NCI-H69 (cell line): Measurements from ENCODE around the gene FAT2.
A peak's percentile ranks its signal among the peaks of the same experiment; 100 is the strongest.
"Not testable (repeated sequence)": the region's sequence is repeated elsewhere in the genome, so short reads cannot be mapped to it uniquely, and the experiment has no call there.

Experiments
- DNase-seq: peaks from one replicate; lab custom pipeline; 2025; lab: John Stamatoyannopoulos, UW

The FAT2 gene

DNA sequence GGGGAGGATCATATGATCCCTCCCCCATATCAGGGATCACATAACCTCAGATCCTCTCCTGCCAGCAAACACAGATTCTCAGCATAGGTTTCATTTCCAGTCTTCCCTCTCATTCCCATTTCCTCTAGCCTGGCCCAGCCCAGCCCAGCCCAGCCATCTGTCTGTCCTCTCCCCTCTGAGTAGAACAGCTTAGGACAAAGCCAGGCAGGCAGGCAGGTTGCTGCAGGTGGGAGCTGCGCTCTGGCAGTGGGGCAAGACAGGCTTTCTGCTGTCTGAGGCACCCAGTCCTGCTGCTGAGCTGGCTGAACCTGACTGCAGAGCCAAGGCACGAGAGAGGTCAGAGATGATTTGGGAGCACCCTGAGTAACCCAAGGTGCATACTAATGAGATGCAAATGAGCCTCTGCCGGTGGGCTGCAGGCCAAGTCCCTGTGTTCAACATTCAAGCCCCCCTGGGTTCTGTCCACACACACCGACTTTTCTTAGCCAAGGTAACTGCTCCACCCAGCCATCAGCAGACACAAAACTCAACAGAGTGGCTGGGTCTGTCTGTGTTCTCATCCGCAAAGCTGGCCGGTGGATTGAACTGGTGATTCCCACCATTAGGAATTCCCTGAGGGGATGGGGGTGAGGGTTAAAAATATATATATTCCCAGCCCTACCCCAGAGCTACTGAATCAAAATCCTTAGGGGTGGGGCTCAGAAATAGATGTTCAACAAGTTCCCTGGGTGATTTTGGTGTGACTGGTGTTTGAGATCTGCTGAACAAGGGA is 9.1 kb downstream of the FAT2 start:
- DNase-seq, result peak; percentile 51

- DNase-seq, result peak; percentile 13
Observed at GRCh38 chr5:151581347-151581746, 9.8 kb downstream of the FAT2 start.

DNA sequence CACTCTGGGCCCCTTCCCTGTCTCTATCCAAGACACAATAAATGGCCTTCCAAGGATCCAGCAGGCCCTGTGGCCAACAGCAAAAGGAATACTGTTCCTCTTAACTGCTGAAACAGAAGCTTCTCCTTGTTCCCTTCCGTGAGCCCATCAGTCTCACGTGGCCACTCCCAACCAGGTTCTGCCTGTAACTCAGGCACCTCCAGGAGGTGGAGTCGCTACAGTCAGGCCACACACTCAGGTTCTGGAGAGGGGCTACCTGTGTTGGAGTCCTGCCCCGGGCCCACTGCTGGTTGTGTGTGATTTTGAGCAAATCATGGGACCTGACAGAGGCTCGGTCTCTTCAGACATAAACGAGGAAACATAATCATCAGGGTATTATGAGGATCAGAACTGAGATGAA is 10.3 kb downstream of the FAT2 start:
- no peak for DNase-seq

GRCh38 chr5:151580239-151580638 is 10.9 kb downstream of the FAT2 start:
- DNase-seq, result no peak

- not testable (repeated sequence) for DNase-seq
Observed at GRCh38 chr5:151579146-151579545, 12.0 kb downstream of the FAT2 start.

DNA sequence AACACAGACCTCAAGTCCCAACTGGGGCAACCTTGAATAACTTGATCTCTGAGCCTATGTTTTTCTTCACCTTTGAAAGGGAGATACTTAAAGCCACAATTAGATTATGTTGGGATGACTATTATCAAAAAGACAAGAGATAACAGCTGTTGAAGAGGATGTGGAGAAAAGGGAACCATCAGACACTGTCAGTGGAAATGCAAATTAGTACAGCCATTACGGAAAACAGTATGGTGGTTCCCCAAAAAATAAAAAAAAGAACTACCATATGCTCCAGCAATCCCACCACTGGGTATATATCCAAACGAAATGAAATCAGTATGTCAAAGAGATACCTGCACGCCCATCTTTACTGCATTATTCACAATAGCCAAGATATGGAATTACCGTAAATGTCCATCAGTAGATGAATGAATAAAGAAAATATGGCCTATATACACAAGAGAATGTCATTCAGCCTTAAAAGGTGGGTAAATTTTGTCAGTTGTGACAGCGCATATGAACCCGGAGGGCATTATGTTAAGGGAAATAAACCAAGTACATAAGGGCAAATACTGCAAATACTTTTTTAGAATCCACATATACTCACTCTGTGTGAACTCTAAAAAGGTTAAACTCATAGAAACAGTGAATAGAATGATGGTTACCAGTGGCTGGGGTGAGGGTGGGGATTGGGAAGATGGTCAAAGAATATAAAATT is 12.7 kb downstream of the FAT2 start:
- DNase-seq, result no peak

DNA sequence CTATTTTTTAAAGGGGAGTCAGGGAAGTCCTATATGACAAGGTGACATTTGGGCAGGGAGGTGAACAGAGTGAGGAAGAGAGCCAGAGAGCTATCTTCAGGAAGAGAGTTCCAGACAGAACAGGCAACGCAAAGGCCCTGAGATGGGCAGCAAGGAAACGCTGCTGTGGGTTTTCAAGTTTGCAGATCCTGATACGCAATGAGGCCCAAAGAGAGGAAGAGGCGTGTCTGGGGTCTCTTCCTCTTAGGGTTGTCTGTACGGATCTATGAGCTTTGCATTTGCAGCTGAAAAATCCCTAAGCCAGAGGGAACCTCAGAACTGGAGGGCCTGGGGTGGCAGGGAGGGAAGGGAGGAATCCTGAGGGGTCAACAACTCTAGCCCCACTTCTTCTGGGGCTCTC is 13.6 kb downstream of the FAT2 start:
- no peak for DNase-seq

- no peak for DNase-seq
Observed at GRCh38 chr5:151574444-151574996, 16.6 kb downstream of the FAT2 start.

- DNase-seq, result no peak
Observed at GRCh38 chr5:151572657-151573368, 18.3 kb downstream of the FAT2 start.

GRCh38 chr5:151571270-151572173 is 19.6 kb downstream of the FAT2 start:
- peak; percentile 8 for DNase-seq

- no peak for DNase-seq
Observed at GRCh38 chr5:151570512-151571269, 20.4 kb downstream of the FAT2 start.

- DNase-seq, result no peak
Observed at GRCh38 chr5:151570058-151570457, 21.1 kb downstream of the FAT2 start.

GRCh38 chr5:151569132-151570046 is 21.7 kb downstream of the FAT2 start:
- DNase-seq, result no peak

DNA sequence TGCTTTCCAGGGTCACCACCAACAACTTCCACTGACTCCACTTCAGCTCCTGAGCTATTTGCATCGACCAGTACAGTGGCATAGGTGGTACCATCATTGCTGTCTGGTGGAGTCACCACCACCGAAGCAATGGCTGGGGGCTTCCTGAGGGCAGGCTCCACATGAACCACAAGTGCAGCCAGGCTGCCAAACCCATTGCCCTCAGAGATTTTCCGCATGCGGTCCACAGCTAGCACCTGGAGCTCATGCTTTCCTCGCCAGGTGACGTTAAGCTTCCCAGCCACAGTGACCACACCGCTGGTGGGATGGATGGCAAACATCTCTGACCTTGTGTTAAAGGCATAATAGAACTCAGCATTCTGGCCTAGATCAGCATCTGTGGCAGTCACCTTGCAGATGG is 23.1 kb downstream of the FAT2 start:
- no peak for DNase-seq

DNA sequence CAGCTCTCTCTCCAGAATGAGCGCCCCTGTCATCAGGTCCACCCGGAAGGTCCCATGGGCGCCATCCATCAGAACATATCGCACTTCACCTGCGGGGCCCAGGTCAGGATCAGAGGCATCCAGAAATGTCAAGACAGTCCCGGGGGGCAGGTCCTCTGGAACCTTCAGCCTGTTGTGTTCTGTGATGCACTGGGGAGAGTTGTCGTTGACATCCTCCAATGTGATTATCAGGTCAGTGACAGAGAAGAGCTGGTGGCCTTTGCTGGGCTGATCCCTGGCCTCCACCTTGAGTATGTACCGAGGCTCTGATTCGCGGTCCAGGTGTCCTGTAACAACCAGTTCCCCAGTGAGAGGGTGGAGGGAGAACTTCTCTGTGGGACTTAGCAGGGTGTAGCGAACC is 25.2 kb downstream of the FAT2 start:
- no peak for DNase-seq

DNA sequence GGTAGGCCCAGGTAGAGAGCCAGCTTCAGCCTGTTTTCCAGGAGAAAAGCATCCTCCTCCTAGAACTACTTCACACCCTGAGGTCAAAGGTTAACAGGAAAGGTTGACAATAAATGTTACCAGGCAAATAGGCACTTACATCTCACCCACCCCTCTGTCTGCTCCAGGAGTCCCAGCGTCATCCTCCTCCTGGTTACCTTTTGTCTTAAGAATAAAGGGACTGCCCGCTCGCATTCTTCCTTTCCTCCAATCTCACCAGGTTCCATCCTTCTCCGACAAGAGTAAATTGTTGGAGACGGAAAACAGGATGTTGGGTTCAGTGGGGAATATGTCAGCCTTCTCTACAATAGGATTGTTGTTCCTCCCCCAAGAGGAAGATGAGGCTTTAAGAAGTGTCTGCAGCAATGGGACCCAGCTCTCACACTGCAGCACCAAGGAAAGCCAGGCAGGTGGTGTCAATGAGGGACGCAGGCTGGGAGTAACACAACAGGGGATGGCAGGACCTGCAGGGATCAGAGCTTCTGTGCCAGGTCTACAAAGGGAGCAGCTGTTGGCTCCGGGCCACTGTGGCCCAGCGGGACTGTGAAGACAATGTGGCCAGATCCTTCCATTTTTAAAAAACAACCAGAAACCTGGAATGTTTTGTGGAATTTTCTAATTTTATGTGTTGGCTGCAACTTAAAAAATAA is 29.0 kb downstream of the FAT2 start:
- peak; percentile 10 for DNase-seq

DNA sequence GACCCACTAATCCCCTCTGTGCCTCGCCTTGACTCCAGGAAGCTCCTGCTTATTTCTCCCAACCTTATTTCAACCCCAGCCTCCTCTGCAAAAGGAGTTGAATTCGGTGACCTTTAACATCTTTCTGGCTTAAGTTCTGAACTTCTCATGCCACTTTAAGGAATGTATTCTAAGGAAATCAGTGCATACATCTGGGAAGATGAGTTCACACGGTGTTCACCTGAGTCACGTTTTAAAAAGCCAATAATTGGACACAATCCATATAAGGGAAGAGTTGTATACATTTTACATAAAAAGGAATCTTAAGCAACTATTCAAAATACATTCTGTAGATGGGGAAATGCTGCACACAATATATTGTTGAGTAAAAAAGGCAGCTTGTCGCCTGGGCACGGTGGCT is 33.2 kb downstream of the FAT2 start:
- DNase-seq, result no peak

- DNase-seq, result no peak
Observed at GRCh38 chr5:151557466-151557865, 33.7 kb downstream of the FAT2 start.

- DNase-seq, result no peak
Observed at GRCh38 chr5:151556806-151557205, 34.3 kb downstream of the FAT2 start.
